ENCODE measurements around the gene ARHGAP24.

Gene ARHGAP24

DNA sequence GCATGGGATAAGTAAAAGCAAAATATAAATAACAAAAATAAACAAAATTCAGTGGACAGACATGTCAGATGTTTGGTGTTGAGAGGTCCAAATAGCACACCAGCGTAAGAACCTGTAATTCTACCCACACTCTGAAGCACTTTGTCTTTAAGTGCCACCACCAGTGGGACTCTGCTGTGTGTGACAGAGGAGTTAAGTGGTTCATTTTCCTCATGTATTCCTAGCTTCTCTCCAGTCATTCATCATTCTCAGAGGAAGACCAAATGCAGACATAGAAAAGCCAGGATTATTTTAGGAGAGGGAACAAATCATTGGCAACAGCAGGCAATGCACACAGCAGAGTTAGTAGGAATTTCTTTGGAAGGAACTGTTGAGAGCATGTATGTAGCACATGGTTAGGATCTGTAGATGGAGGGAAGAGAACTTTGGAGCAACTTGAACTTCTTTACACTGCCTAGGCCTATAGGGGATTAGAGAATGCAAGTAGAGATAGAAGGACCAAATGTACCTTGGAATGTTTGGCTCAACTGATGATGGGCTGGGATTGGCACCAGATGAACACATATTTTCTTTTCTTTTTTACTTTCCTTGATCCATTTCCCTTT, 43.0 kb upstream of the ARHGAP24 start:
- H3K4me3 ChIP-seq (replicated peaks; ENCODE audit: low read depth, low read length): no peak overlapping the region
- no peak for DNase-seq (ENCODE audit: extremely low read depth, low read depth)
- TF ChIP-seq, protein P1, sequence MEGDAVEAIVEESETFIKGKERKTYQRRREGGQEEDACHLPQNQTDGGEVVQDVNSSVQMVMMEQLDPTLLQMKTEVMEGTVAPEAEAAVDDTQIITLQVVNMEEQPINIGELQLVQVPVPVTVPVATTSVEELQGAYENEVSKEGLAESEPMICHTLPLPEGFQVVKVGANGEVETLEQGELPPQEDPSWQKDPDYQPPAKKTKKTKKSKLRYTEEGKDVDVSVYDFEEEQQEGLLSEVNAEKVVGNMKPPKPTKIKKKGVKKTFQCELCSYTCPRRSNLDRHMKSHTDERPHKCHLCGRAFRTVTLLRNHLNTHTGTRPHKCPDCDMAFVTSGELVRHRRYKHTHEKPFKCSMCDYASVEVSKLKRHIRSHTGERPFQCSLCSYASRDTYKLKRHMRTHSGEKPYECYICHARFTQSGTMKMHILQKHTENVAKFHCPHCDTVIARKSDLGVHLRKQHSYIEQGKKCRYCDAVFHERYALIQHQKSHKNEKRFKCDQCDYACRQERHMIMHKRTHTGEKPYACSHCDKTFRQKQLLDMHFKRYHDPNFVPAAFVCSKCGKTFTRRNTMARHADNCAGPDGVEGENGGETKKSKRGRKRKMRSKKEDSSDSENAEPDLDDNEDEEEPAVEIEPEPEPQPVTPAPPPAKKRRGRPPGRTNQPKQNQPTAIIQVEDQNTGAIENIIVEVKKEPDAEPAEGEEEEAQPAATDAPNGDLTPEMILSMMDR (IDR thresholded peaks at IDR 0.05; ENCODE audit: low read depth, low read length, missing control alignments): no peak

GRCh38 chr4:85445050-85445639, 29.8 kb upstream of the ARHGAP24 start:
- TF ChIP-seq, protein P1 (IDR thresholded peaks at IDR 0.05; ENCODE audit: low read depth, low read length, missing control alignments): no peak
- H3K4me3 ChIP-seq (replicated peaks; ENCODE audit: low read depth, low read length): no peak overlapping the region
- DNase-seq (ENCODE audit: extremely low read depth, low read depth): no peak

DNA sequence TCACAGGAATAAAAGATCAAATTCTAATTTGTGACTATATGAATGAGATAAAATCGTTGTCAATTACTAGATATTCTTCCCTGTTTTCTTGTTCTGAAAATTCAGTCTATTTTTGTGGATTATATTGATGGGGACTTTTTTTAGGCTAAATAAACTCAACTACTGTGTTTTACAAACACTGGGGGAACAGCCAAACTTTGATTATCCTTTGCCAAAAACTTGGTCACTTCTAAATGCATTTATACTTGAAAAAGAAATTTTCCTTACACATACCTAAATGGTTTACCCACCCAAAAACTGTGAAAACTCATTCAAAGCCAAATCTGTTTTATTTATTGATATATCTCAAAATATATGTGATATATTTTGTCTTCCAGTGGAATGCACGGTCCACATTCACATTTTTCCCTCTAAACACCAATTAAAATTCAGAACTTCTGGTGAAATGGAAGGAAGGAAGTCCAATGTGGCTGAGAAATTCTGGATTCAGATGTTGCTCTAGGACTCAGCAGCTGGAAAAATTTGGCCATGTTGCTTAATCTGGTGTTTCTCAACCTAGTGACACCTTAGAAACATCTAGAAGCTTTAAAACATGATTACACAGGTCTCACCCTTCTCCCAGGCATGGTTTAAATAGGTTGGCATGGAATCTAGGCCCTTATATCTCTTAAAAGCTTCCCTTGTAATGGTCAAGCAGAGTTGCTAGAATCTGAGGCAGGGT, 28.6 kb upstream of the ARHGAP24 start:
- DNase-seq (ENCODE audit: extremely low read depth, low read depth): no peak
- TF ChIP-seq, protein P1 (IDR thresholded peaks at IDR 0.05; ENCODE audit: low read depth, low read length, missing control alignments): no peak
- H3K4me3 ChIP-seq (replicated peaks; ENCODE audit: low read depth, low read length): no peak overlapping the region

GRCh38 chr4:85448906-85449890, 25.8 kb upstream of the ARHGAP24 start:
- TF ChIP-seq, protein P1 (IDR thresholded peaks at IDR 0.05; ENCODE audit: low read depth, low read length, missing control alignments): no peak
- DNase-seq (ENCODE audit: extremely low read depth, low read depth): no peak

GRCh38 chr4:85452058-85452731, 22.8 kb upstream of the ARHGAP24 start:
- DNase-seq (ENCODE audit: extremely low read depth, low read depth): no peak
- H3K4me3 ChIP-seq (replicated peaks; ENCODE audit: low read depth, low read length): no peak overlapping the region
- TF ChIP-seq, protein P1 (IDR thresholded peaks at IDR 0.05; ENCODE audit: low read depth, low read length, missing control alignments): no peak

More at GRCh38 chr4:85448906-85449890, 25.8 kb upstream of the ARHGAP24 start:
- H3K4me3 ChIP-seq (replicated peaks; ENCODE audit: low read depth, low read length): no peak overlapping the region

GRCh38 chr4:85455942-85456341, 19.0 kb upstream of the ARHGAP24 start:
- TF ChIP-seq, protein P1 (IDR thresholded peaks at IDR 0.05; ENCODE audit: low read depth, low read length, missing control alignments): no peak
- H3K4me3 ChIP-seq (replicated peaks; ENCODE audit: low read depth, low read length): no peak overlapping the region
- no peak for DNase-seq (ENCODE audit: extremely low read depth, low read depth)

Data from HFF-Myc (cell line).